GM12891 (cell line): ENCODE data around the gene PARD3. TPM values are rescaled to one million over a fixed set of nuclear protein-coding genes. Genes with fewer than 3 reads are reported as not detected.

Experiments
- DNase-seq: peaks from one replicate; pipeline ENCODE4 v3.0.0; 2011; ENCODE audit warnings: low spot score; ENCODE audit not compliant: insufficient read length
- FAIRE-seq: peaks from 2 replicates; lab custom pipeline; 2011; peaks lifted over from hg19 to GRCh38; lab: Jason Lieb, UNC
- PAX5 ChIP-seq: IDR thresholded peaks from 2 replicates; pipeline ENCODE4 v1.6.1; 2011; ENCODE audit warnings: low read length, moderate library complexity, mild to moderate bottlenecking; ENCODE audit not compliant: insufficient read depth, severe bottlenecking
- POLR2A ChIP-seq: IDR thresholded peaks from 2 replicates; pipeline ENCODE4 v1.6.1; 2011; ENCODE audit warnings: low read depth, low read length, control low read depth
- POLR2AphosphoS5 ChIP-seq: IDR thresholded peaks from 2 replicates; pipeline ENCODE4 v1.6.1; 2011; ENCODE audit warnings: low read depth, low read length, control low read depth
- POU2F2 ChIP-seq: IDR thresholded peaks from 2 replicates; pipeline ENCODE4 v1.6.1; 2011; ENCODE audit warnings: low read depth, mild to moderate bottlenecking, control low read depth, low read length, moderate library complexity
- SPI1 ChIP-seq: IDR thresholded peaks from 2 replicates; pipeline ENCODE4 v1.6.1; 2011; ENCODE audit warnings: low read depth, low read length, control low read depth
- TAF1 ChIP-seq: IDR thresholded peaks from 2 replicates; pipeline ENCODE4 v1.6.1; 2011; ENCODE audit warnings: low read depth, low read length, control low read depth
- polyA plus RNA-seq: library from polyadenylated mRNA; unstranded; fragments of >200 nt; gene quantifications from one replicate; pipeline ENCODE4 v1.2.1, GENCODE V29; 2012; ENCODE audit warnings: low read depth, missing spikeins, inconsistent platforms; ENCODE audit not compliant: missing spikeins

The PARD3 gene
- 14.8 TPM for polyA plus RNA-seq

DNA sequence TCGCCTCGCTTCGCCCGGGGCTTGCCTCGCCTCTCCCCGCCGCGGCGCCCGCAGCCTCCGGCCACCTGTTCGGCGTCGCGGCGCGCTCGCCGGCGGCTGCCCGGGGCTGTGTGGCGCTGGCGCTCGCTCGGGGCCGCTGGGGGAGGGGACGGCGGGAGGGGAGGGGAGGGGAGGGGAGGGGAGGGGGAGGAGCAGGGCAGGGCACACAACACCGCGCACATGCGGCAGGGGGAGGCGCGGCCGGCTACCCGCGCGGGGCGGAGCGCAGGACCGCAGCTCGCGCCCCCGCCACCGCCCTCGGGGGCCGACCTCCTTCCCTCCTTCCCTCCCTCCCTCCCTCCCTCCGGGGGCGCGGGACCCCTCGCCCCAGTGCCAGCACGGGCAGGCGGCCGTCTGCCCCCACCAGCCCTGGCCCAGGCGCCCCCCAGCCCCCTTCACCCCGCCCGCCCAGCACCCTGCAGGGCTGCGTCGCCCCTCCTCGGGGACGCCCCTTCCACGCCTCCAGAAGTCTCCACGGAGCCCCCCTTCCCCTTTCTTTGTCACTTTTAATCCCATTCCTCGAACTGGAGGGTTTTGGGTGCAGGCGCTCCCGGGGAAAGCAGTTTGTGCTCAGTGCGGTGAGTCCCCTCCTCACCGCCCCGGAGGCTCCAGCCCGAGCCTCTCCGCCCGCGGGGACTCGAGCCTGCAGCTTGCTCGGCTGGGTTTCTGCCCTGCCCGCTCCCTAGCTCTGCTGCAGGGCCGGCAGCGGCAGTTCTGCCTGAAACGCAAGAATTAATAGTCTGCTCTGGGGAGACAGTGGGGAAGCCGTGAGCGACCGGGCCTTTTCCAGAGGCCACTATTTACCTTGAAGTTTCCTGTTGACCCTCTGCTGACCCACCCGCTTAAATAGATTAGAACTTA, at the start of gene PARD3:
PARD3 (minus strand) TSS at position 112 of the 900 bp plus-strand sequence. CDS start 301 bp downstream, outside the sequence.
- FAIRE-seq: peak; percentile 75
- TF ChIP-seq POU2F2: no peak
- TF ChIP-seq TAF1: no peak
- TF ChIP-seq POLR2AphosphoS5: no peak
- no peak for TF ChIP-seq PAX5
- no peak for TF ChIP-seq SPI1
- TF ChIP-seq POLR2A: no peak

DNA sequence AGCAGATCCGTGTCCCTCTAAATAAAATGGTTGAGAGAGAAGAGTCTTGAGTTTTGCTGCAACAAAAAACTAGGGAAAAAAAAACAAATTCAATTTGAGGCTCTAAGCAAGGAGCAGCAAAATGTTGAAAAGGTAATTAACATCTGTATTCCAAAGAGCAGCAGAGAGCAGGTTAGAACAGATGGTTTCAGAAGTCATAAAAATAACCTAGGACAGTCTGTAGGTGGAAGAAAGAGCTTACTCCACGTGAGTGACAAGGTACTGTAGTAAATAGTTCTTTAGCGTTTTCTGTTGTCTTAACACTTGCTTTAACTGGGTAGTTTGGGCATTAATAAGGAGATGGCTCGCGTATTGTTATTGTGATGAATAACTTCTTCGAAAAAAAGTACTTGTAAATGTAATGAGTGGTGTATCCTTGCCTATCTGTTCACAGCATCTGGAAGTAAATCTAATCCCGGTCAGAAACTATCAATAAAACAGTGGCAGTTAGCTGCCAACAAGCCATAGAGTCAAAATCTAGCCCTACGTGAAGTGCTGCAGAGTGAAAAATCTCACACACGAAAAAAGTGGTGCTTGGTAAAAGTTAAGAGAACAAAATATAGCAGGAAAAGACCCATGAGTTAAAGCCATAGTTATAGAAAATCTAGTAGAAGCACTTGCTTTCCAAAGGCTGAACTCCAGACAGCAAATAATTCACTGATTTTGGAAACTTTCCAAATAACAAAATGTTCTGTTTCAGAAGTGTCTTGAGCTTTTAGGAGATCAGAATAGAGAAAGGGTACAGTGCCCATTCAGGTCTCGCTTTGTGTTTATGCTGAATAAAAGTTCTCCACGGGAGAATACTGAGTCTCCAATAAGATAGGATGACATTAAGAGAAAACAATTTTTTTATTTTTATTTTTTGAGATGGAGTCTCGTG, 49.3 kb upstream of the PARD3 start:
- DNase-seq: no peak
- TF ChIP-seq POLR2AphosphoS5 (no peak), PAX5 (no peak), POLR2A (no peak), TAF1 (no peak)
- FAIRE-seq: no peak

More for the DNA sequence above, at the start of gene PARD3:
- peak; percentile 78 for DNase-seq

DNA sequence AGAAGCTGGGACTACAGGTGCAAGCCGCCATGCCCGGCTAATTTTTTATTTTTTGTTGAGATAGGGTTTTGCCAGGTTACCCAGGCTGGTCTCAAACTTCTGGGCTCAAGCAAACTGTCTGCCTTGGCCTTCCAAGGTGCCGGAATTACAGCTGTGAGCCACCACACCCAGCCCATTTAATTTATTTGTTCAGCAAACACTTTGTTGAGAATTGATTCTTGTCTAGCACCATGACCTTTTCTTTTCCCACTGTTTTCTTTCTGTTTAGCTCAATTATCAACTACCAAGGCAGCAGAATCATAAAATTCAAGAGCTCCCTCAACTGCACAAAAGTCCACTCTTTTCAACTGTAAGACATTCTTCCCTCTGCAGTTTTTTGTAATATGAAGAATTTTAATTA, 47.8 kb upstream of the PARD3 start:
- DNase-seq: no peak
- TF ChIP-seq POLR2A (no peak), SPI1 (no peak), TAF1 (no peak), POU2F2 (no peak), POLR2AphosphoS5 (no peak), PAX5 (no peak)
- no peak for FAIRE-seq

DNA sequence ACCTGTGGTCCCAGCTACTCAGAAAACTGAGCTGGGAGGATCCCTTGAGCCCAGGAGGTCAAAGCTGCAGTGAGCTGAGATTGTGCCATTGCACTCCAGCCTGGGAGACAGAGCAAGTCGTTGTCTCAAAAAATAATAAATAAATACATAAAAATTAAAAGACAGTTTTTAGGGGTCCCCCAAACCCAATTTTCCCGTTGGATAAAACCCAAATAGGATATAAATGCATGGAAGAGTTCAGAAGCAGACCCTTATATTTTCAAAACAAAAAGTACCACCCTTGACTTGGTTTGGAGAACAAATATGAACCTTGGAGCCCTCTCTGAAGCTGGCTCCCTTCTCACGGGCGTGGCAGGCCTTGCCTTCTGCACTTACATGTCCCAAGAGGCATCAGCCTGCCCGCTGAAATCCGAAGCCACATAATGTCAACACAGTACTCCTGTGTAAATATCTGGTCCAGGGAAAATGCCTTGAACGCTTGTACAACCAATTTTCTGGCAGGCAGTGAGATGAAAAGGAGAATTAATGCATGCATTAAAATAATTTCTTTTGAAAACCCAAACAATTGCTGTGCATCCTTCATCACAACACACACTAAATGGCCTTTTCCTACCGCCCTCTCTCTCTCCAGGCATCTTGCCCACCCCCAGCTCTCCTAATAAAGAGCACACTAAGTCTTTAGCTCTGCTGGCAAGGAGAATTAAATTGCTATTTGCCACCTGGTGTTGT, 46.4 kb upstream of the PARD3 start:
- no peak for TF ChIP-seq POLR2A
- FAIRE-seq (no peak), DNase-seq (no peak)

DNA sequence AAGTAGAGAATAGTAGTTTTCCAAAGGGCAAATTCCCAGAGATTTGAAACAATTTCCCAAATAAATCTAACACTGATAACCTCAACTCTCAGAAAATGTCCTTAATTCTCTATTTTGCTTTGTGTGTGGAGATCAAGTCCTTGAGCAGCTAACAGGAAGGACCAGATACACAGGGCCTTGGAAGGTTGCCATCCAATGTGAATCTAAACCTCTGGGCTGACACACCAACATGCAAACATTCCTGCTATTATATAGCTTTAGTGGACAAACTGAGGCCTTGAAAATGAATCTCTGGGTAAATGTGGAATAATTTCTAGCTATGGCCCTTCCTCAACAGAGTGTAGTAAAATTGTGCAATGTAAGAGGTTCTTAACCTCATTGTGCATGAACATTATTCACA, 44.1 kb upstream of the PARD3 start:
- FAIRE-seq (no peak), DNase-seq (no peak)
- no peak for TF ChIP-seq SPI1
- TF ChIP-seq PAX5: no peak
- no peak for TF ChIP-seq POLR2AphosphoS5

DNA sequence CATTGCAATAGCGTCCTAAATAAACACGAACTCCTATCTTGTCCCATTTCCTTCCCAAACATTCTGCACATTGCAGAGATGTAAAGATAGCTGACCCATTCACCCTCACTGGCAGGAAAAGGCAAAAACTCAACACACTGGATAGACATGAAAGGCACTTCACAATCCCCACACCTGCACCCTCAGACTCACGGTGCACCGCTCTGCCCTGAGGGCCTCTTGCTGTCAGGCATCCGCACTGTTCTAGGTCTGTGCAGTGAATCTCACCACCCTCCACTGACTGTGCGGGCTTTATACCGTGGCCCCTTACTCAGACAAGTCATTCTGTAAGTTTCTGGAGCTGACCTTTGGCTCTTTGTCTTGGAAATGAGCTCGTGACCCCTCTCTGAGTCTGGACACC, 42.9 kb upstream of the PARD3 start:
- no peak for DNase-seq
- TF ChIP-seq PAX5: no peak
- no peak for TF ChIP-seq POLR2A
- TF ChIP-seq POLR2AphosphoS5: no peak
- TF ChIP-seq SPI1: no peak
- TF ChIP-seq POU2F2: no peak
- TF ChIP-seq TAF1: no peak
- FAIRE-seq: no peak

DNA sequence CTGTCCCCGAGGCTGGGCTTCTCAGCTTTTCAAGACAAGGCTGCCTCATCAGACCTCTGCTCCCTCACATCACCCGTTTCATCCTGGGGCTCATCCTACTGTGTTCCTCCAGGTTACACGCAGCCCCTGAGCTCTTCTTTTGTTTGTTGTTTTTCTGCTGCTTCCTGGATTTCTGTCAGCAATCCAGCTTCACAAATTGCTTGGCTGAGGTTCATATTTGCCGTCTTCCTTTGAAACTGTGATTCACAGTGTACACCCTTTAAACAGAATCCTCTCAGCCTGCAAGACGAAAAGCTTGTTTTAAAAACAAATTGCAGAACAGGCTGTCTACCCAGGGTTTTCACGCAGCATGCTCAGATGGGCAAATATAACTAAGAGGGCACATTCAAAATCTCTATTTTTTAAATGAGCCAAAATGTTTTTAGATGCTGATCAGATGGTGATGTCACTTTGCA, 39.1 kb upstream of the PARD3 start:
- no peak for FAIRE-seq
- DNase-seq: no peak
- no peak for TF ChIP-seq POU2F2
- no peak for TF ChIP-seq POLR2AphosphoS5
- TF ChIP-seq POLR2A: no peak
- TF ChIP-seq SPI1: no peak
- no peak for TF ChIP-seq PAX5
- TF ChIP-seq TAF1: no peak

DNA sequence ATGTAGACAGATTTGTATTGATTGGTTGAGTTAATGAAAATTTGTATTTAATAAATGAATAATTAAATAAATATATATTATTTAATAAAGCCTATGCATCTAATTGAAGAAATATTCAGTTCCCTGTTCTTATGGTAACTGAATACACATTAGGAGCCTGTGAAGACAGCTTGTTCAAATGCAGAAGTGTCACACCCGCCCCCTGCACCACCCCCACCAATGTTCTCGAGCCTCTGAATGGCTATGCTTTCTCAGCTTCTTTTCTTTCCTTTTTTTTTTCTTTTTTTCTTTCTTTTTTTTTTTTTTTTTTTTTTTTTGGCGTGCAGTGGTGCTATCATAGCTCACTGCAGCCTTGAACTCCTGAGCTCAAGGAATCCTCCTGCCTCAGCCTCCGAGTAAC, 38.3 kb upstream of the PARD3 start:
- DNase-seq (no peak), FAIRE-seq (no peak)
- TF ChIP-seq SPI1: no peak
- TF ChIP-seq TAF1: no peak
- TF ChIP-seq POLR2AphosphoS5: no peak
- TF ChIP-seq PAX5: no peak

DNA sequence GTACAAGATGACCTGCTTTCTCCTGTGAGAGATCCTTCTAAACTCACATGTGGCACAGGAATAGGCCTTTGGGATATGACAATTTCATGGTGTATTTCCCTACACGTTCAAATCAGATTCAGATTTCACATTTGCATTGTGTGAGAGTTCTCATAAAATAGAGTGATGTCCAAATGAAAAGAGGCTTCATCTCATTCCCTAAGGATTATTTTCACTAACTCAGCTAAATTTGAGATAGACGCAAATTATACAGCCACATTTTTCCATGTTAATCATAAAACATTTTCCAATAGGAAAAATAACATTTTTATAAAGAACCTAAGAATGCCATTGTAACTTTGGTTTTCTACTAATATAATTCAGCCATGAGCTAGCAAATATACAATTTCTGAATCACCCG, 35.5 kb upstream of the PARD3 start:
- TF ChIP-seq POLR2AphosphoS5 (no peak), POU2F2 (no peak), TAF1 (no peak), PAX5 (no peak), SPI1 (no peak), POLR2A (no peak)
- DNase-seq: no peak
- no peak for FAIRE-seq
